ENCODE results near the gene MYO3B. TPM values are rescaled to one million over a fixed set of nuclear protein-coding genes. Genes with fewer than 3 reads are reported as not detected.
A peak's percentile ranks its signal among the peaks of the same experiment; 100 is the strongest.

MYO3B gene
- polyA plus RNA-seq, 1 of the 3 experiments (the other 2 are of a cell fraction), result not detected

- peak overlapping the region; percentile 14 to 17; a peak in 2 of 4 replicates for H3K4me3 ChIP-seq (ENCODE audit: low read depth in 2 of 2, low read length in 1 of 2)
- H3K79me2 ChIP-seq (ENCODE audit: insufficient read depth), result no peaks in the 10 kb centered on the region
- no peak overlapping the region for H3K9ac ChIP-seq
- H4K20me1 ChIP-seq (ENCODE audit: insufficient read depth), result no peaks in the 10 kb centered on the region
- H3K4me2 ChIP-seq, result 0 out of 2 replicates have a peak overlapping the region, but pooled peaks have one; percentile 7
- POLR2A ChIA-PET, result no interaction called here
- no peaks in the 10 kb centered on the region for H3K36me3 ChIP-seq (replicated peaks in 1 of 2; ENCODE audit: control insufficient read depth in 1 of 2, insufficient read depth in 2 of 2, low read length in 1 of 2)
- no peak overlapping the region for H2AFZ ChIP-seq (ENCODE audit: low read depth)
- H3K9me3 ChIP-seq, result no peaks in the 10 kb centered on the region
- no peak for TF ChIP-seq JUND (IDR thresholded peaks at IDR 0.05)
- TF ChIP-seq, protein P1, sequence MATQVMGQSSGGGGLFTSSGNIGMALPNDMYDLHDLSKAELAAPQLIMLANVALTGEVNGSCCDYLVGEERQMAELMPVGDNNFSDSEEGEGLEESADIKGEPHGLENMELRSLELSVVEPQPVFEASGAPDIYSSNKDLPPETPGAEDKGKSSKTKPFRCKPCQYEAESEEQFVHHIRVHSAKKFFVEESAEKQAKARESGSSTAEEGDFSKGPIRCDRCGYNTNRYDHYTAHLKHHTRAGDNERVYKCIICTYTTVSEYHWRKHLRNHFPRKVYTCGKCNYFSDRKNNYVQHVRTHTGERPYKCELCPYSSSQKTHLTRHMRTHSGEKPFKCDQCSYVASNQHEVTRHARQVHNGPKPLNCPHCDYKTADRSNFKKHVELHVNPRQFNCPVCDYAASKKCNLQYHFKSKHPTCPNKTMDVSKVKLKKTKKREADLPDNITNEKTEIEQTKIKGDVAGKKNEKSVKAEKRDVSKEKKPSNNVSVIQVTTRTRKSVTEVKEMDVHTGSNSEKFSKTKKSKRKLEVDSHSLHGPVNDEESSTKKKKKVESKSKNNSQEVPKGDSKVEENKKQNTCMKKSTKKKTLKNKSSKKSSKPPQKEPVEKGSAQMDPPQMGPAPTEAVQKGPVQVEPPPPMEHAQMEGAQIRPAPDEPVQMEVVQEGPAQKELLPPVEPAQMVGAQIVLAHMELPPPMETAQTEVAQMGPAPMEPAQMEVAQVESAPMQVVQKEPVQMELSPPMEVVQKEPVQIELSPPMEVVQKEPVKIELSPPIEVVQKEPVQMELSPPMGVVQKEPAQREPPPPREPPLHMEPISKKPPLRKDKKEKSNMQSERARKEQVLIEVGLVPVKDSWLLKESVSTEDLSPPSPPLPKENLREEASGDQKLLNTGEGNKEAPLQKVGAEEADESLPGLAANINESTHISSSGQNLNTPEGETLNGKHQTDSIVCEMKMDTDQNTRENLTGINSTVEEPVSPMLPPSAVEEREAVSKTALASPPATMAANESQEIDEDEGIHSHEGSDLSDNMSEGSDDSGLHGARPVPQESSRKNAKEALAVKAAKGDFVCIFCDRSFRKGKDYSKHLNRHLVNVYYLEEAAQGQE (IDR thresholded peaks at IDR 0.05; ENCODE audit: low read depth, low read length), result no peak
- TF ChIP-seq GATA2 (CRISPR knock-in tag; IDR thresholded peaks at IDR 0.05), result no peak
- TF ChIP-seq SMC3 (IDR thresholded peaks at IDR 0.05; ENCODE audit: low read depth, low read length), result peak; percentile 55
- no peak for TF ChIP-seq USF2 (IDR thresholded peaks at IDR 0.05; ENCODE audit: borderline replicate concordance, low read depth, low read length)
- TF ChIP-seq CTCF (IDR thresholded peaks at IDR 0.05), result peak; percentile 73
- no peak for TF ChIP-seq FOSL2 (IDR thresholded peaks at IDR 0.05; ENCODE audit: borderline replicate concordance, low read depth)
- TF ChIP-seq RAD21 (IDR thresholded peaks at IDR 0.05; ENCODE audit: low read length), result peak; percentile 85
- H3F3A ChIP-seq (replicated peaks; ENCODE audit: insufficient read depth), result no peaks in the 10 kb centered on the region
- no peaks in the 10 kb centered on the region for H3K9me2 ChIP-seq
- H3K27me3 ChIP-seq (ENCODE audit: insufficient read depth), result no peaks in the 10 kb centered on the region
- DNase-seq, result peak; percentile 61
- peaks cover 0 to 5% of the 10 kb centered on the region in 2 experiments; a peak in 2 of 4 replicates for H3K4me1 ChIP-seq (ENCODE audit: control insufficient read depth in 1 of 2, insufficient read depth in 2 of 2, low read depth in 1 of 2, low read length in 1 of 2)
- H3K27ac ChIP-seq (ENCODE audit: low read depth in 2 of 2, low read length in 1 of 2), result no peak overlapping the region
- CTCF ChIA-PET, result interaction anchor here (0.6 to 4.5 kb wide), 51 partner anchors 9 to 641 kb away, joined by 3 to 94 read pairs (median 5); partner anchors contain the start of genes ERICH2 and GAD1
- 30% methylated on average over 12 of the region's 12 CpGs for WGBS (ENCODE audit: low lambda C conversion rate)
These were observed 58.1 kb downstream of the MYO3B start for GRCh38 chr2:170235860-170236679.

Measured in SK-N-SH (cell line).